GM10847 (cell line): ENCODE data around the gene KRT26.
A peak's percentile ranks its signal among the peaks of the same experiment; 100 is the strongest.

Experiments
- POLR2A ChIP-seq: IDR thresholded peaks from 2 replicates; pipeline ENCODE4 v1.6.1; 2011; ENCODE audit not compliant: insufficient read length; ENCODE audit errors: extremely low read depth

The KRT26 gene

GRCh38 chr17:40772101-40772500 lies at the start of gene KRT26:
KRT26 (minus strand) TSS chr17:40772201; CDS start chr17:40772113, 88 bp downstream.
- no peak for TF ChIP-seq POLR2A

- no peak for TF ChIP-seq POLR2A
Observed at GRCh38 chr17:40821536-40821935, 49.5 kb upstream of the KRT26 start.

DNA sequence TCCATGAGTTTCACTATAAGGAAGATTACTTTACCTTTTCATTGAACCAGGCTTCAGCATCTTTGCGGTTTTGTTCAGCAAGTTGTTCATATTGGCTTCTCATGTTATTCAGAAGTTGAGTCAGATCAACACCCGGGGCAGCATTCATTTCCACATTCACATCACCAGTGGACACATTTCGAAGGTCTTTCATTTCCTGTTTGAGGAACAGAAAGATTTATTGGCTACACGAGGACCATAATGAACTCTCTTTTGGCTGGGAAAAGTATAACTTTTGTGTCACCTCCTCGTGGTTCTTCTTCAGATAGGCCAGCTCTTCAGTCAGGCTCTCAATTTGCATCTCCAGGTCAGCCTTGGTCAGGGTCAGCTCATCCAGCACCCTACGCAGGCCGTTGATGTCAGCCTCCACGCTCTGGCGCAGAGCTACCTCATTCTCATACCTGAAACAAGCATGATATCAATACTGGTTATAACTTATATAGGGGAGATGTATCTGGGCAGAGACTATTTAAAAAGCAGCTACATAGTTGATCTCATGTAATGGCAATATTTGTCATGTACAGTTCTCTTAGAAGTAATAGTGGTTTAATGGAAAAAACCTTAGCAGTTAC lies 48.3 kb upstream of the KRT26 start:
- no peak for TF ChIP-seq POLR2A

GRCh38 chr17:40819528-40820125 lies 47.6 kb upstream of the KRT26 start:
- TF ChIP-seq POLR2A: no peak

GRCh38 chr17:40818733-40819527 lies 46.9 kb upstream of the KRT26 start:
- TF ChIP-seq POLR2A: peak; percentile 68

DNA sequence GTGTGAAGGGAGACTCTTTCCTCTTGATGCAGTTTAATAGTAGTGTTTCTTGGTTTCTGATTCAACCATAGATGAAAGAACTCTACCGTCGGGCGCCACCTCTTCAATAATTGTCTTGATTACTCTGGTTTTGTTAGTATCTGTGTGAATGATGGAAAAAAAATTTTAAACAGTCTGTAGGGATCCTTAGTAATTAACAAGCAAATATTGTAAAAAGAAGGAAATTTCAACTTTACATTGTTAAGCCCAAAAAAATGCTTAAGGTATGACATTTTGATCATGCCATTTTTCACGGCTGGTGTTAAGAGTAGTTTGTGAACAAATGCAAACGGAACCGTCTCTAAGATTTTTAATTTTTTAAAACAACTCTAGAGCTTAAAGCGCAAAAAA lies 46.3 kb upstream of the KRT26 start:
- no peak for TF ChIP-seq POLR2A

DNA sequence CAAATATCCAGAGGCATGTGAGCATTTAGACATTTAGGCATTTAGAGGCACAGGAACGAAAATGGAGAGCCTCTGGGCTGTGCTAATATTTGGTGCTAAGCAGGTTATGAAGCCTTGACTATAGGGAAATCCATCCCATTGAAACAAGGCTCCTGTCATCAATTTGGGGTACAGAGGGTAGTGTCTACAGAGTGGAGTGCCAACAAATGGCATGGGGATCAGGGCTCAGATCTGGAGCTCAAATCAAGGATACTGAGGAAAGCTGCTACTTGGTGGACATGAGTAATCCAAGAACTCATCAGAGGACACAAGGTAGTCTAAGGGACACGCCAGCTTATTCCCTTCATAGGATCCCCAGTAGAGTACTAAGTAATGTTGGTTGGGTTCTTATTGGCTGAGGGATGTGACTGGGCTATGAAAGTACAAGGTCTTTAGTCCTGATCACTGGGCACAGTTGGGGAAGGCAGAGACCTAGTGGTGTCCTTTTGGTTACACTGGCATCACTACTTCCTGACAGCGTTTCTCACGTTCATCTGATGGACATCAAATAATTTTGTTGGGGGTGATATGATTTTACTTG lies 45.2 kb upstream of the KRT26 start:
- TF ChIP-seq POLR2A: no peak

GRCh38 chr17:40816569-40816968 lies 44.6 kb upstream of the KRT26 start:
- TF ChIP-seq POLR2A: no peak

DNA sequence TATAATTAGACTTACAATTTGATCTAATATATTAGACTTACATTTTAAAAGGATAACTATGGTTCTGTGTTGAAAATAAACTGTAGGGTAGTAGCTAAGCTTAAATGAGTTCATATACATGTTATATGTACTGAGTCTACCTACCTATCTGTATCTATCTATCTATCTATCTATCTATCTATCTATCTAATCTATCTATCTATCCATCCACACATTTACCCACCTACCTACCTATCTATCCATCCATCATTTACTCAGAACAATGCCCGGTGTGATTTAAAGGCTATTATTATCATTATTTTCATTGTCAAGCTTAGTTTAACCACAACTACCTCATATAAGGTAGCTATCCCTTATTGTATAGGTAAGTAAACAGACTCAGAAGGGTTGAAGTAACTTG lies 43.4 kb upstream of the KRT26 start:
- no peak for TF ChIP-seq POLR2A

DNA sequence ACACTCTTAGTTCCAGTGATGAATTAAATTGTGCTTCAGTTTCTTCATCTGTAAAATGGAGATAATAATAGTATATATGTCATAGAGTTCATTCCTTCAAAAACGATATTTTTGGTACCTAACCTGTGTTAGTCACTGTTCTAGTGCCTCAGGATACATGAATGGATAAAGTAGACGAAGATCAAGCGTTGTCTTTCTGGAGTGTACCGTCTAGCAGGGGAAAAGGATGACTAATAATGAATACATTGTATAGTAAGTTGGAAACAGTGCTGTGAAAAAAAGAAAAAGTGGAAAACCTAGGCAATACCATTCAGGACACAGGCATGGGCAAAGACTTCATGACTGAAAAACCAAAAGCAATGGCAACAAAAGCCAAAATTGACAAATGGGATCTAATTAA lies 41.8 kb upstream of the KRT26 start:
- no peak for TF ChIP-seq POLR2A

GRCh38 chr17:40812639-40813038 lies 40.6 kb upstream of the KRT26 start:
- no peak for TF ChIP-seq POLR2A

GRCh38 chr17:40810494-40810893 lies 38.5 kb upstream of the KRT26 start:
- no peak for TF ChIP-seq POLR2A

- no peak for TF ChIP-seq POLR2A
Observed at GRCh38 chr17:40809721-40810421, 37.9 kb upstream of the KRT26 start.

DNA sequence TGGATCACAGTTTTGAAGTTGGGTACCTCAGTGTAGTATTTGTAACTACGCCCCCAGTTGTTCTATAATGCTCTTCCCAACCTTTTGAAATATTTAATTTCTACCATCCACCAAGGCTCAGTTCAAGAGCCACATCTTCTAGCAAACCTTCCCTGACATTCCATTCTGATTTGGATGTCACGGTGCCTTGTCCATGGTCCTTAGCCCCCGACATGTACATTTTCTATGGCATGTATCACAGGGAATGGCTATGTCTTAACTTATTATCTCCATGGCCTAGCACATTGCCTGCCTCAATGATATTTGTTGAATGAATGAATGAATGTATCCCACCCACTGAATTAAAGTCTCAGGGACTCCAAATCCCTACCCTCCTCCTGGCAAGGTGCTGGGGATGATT lies 34.1 kb upstream of the KRT26 start:
- no peak for TF ChIP-seq POLR2A

DNA sequence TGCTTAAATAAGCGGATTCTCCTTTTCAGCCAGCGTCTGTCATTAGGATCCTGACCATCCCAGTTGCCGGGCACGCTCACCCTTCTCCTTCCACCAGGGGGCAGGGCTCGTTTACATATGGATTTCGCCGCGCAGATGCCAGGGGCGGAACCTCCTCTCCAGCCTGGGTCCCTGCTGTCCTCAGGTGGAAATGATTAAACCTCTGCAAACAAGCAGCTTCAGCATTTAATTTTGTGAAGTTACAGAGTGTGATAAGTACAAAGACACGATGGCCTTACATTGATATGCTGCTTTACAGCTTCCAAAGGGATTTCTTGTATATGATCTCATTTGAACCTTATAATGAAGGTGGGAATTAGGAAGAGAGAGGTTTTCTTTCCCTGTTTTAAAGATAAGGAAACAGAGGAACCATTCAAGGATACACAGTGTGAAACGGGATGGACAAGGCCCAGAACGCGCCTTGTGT lies 31.6 kb upstream of the KRT26 start:
- TF ChIP-seq POLR2A: no peak

DNA sequence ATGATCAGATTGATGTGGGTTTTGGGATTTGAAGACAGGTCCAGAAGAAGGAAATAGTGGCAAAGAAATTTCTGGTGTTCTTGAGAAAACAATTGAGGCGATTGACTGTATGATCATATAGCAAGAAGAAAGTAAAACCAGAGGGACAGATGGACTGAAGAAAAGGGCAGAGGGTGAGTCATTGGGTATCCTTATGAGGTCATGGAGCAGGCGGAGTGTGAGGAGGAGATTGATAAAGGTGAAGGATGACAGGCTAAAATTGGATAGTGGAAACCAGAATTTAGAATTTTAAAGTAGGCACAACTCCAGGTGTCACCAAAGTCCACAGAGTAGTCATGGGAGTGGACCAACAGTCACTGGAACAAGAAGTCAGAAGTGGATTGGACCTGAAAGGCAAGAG lies 29.2 kb upstream of the KRT26 start:
- TF ChIP-seq POLR2A: no peak

- TF ChIP-seq POLR2A: no peak
Observed at GRCh38 chr17:40800381-40800780, 28.4 kb upstream of the KRT26 start.
